Subcutaneous adipose tissue (tissue), 4 donors: ENCODE measurements around the gene IFT25. TPM values are rescaled to one million over a fixed set of nuclear protein-coding genes. Genes with fewer than 3 reads are reported as not detected.

ENCODE experiments used
- CTCF ChIP-seq: fragments of 450-650 bp; IDR thresholded peaks from one replicate; pipeline ENCODE4 v1.5.1; 2016; ENCODE audit warnings: low read depth, mild to moderate bottlenecking, control low read depth, antibody characterized with exemption, moderate library complexity
- total RNA-seq, 4 donors: library from RNA; depleted of rRNA; stranded (reverse); fragments of >200 nt; gene quantifications; one replicate each; pipeline ENCODE4 v1.1.0, GENCODE V29; 2016

Gene IFT25
- total RNA-seq, 4 donors from 2014 or later = 13.2 to 34.1 (median 21.7) TPM

- no peak for TF ChIP-seq CTCF
Measured at GRCh38 chr1:53981220-53981619, 35.7 kb upstream of the IFT25 start.

GRCh38 chr1:53979712-53980450 is 34.4 kb upstream of the IFT25 start:
- TF ChIP-seq CTCF = no peak

- no peak for TF ChIP-seq CTCF
Measured at GRCh38 chr1:53975861-53976260, 30.4 kb upstream of the IFT25 start.

GRCh38 chr1:53971718-53972117 is 26.2 kb upstream of the IFT25 start:
- TF ChIP-seq CTCF = no peak

GRCh38 chr1:53968125-53968513 is 22.6 kb upstream of the IFT25 start:
- TF ChIP-seq CTCF = no peak

- TF ChIP-seq CTCF = no peak
Measured at GRCh38 chr1:53967409-53968124, 22.1 kb upstream of the IFT25 start.

- no peak for TF ChIP-seq CTCF
Measured at GRCh38 chr1:53966794-53967193, 21.3 kb upstream of the IFT25 start.
